Measurements from ENCODE around the gene BAHCC1. TPM values are rescaled to one million over a fixed set of nuclear protein-coding genes. Genes with fewer than 3 reads are reported as not detected.

The BAHCC1 gene
- total RNA-seq, 1 donor from 2014 or later: 8.4 TPM

GRCh38 chr17:81391936-81392908, 3.0 kb upstream of the BAHCC1 start:
- Histone ChIP-seq H3K9ac (ENCODE audit: low read depth in 1 of 3, low read length in 3 of 3) (peak overlapping the region; percentile 85 to 96 (median 92)), H3K27me3 (ENCODE audit: control insufficient read depth in 3 of 3, insufficient read depth in 3 of 3, low read length in 3 of 3) (peaks cover 0 to 7% (median 0%) of the 10 kb centered on the region in 3 donors), H3K36me3 (ENCODE audit: control insufficient read depth in 3 of 3, insufficient read depth in 3 of 3, low read length in 3 of 3) (peaks cover 0 to 3% (median 3%) of the 10 kb centered on the region in 3 donors), H3K4me1 (ENCODE audit: control insufficient read depth in 3 of 3, insufficient read depth in 3 of 3, low read length in 3 of 3) (peaks cover 49 to 74% (median 51%) of the 10 kb centered on the region in 3 donors), H3K27ac (ENCODE audit: low read depth, low read length) (peak overlapping the region; percentile 92), H3K4me3 (ENCODE audit: low read length in 3 of 3) (peak overlapping the region; percentile 65 to 72 (median 71)), H3K9me3 (ENCODE audit: control insufficient read depth in 3 of 3, low read length in 3 of 3) (no peaks in the 10 kb centered on the region)

GRCh38 chr17:81392909-81393654, 2.2 kb upstream of the BAHCC1 start:
- peaks cover 48 to 74% (median 50%) of the 10 kb centered on the region in 3 donors for H3K4me1 ChIP-seq (ENCODE audit: control insufficient read depth in 3 of 3, insufficient read depth in 3 of 3, low read length in 3 of 3)
- H3K9ac ChIP-seq (ENCODE audit: low read depth in 1 of 3, low read length in 3 of 3): peak overlapping the region; percentile 85 to 96 (median 92)
- H3K9me3 ChIP-seq (ENCODE audit: control insufficient read depth in 3 of 3, low read length in 3 of 3): no peaks in the 10 kb centered on the region
- peak overlapping the region; percentile 65 to 72 (median 71) for H3K4me3 ChIP-seq (ENCODE audit: low read length in 3 of 3)
- peaks cover 0 to 3% (median 3%) of the 10 kb centered on the region in 3 donors for H3K36me3 ChIP-seq (ENCODE audit: control insufficient read depth in 3 of 3, insufficient read depth in 3 of 3, low read length in 3 of 3)
- peak overlapping the region; percentile 92 for H3K27ac ChIP-seq (ENCODE audit: low read depth, low read length)
- peaks cover 0 to 7% (median 0%) of the 10 kb centered on the region in 3 donors for H3K27me3 ChIP-seq (ENCODE audit: control insufficient read depth in 3 of 3, insufficient read depth in 3 of 3, low read length in 3 of 3)

- Histone ChIP-seq H3K36me3 (ENCODE audit: control insufficient read depth in 3 of 3, insufficient read depth in 3 of 3, low read length in 3 of 3) (peaks cover 0 to 3% (median 3%) of the 10 kb centered on the region in 3 donors), H3K27me3 (ENCODE audit: control insufficient read depth in 3 of 3, insufficient read depth in 3 of 3, low read length in 3 of 3) (peaks cover 0 to 7% (median 0%) of the 10 kb centered on the region in 3 donors), H3K4me3 (ENCODE audit: low read length in 3 of 3) (peak overlapping the region; percentile 69 to 77 (median 71)), H3K4me1 (ENCODE audit: control insufficient read depth in 3 of 3, insufficient read depth in 3 of 3, low read length in 3 of 3) (peaks cover 45 to 72% (median 46%) of the 10 kb centered on the region in 3 donors), H3K9ac (ENCODE audit: low read depth in 1 of 3, low read length in 3 of 3) (peak overlapping the region; percentile 85 to 96 (median 92)), H3K9me3 (ENCODE audit: control insufficient read depth in 3 of 3, low read length in 3 of 3) (no peaks in the 10 kb centered on the region), H3K27ac (ENCODE audit: low read depth, low read length) (peak overlapping the region; percentile 92)
Observed at GRCh38 chr17:81393684-81394376, 1.4 kb upstream of the BAHCC1 start.

GRCh38 chr17:81394377-81394920, 808 bp upstream of the BAHCC1 start:
- peaks cover 0 to 7% (median 0%) of the 10 kb centered on the region in 3 donors for H3K27me3 ChIP-seq (ENCODE audit: control insufficient read depth in 3 of 3, insufficient read depth in 3 of 3, low read length in 3 of 3)
- H3K36me3 ChIP-seq (ENCODE audit: control insufficient read depth in 3 of 3, insufficient read depth in 3 of 3, low read length in 3 of 3): peaks cover 0 to 3% (median 3%) of the 10 kb centered on the region in 3 donors
- peak overlapping the region; percentile 68 to 77 (median 69) for H3K4me3 ChIP-seq (ENCODE audit: low read length in 3 of 3)
- H3K27ac ChIP-seq (ENCODE audit: low read depth, low read length): peak overlapping the region; percentile 57
- H3K9ac ChIP-seq (ENCODE audit: low read depth in 1 of 3, low read length in 3 of 3): peak overlapping the region; percentile 57 to 78 (median 72)
- peaks cover 39 to 68% (median 41%) of the 10 kb centered on the region in 3 donors for H3K4me1 ChIP-seq (ENCODE audit: control insufficient read depth in 3 of 3, insufficient read depth in 3 of 3, low read length in 3 of 3)
- H3K9me3 ChIP-seq (ENCODE audit: control insufficient read depth in 3 of 3, low read length in 3 of 3): no peaks in the 10 kb centered on the region

GRCh38 chr17:81395600-81396277, 482 bp downstream of the BAHCC1 start:
- peak overlapping the region; percentile 96 for H3K27ac ChIP-seq (ENCODE audit: low read depth, low read length)
- no peaks in the 10 kb centered on the region for H3K9me3 ChIP-seq (ENCODE audit: control insufficient read depth in 3 of 3, low read length in 3 of 3)
- H3K9ac ChIP-seq (ENCODE audit: low read depth in 1 of 3, low read length in 3 of 3): peak overlapping the region; percentile 91 to 96 (median 95)
- H3K36me3 ChIP-seq (ENCODE audit: control insufficient read depth in 3 of 3, insufficient read depth in 3 of 3, low read length in 3 of 3): peaks cover 0 to 3% (median 3%) of the 10 kb centered on the region in 3 donors
- H3K4me3 ChIP-seq (ENCODE audit: low read length in 3 of 3): peak overlapping the region; percentile 79 to 90 (median 87)
- peaks cover 40 to 65% (median 42%) of the 10 kb centered on the region in 3 donors for H3K4me1 ChIP-seq (ENCODE audit: control insufficient read depth in 3 of 3, insufficient read depth in 3 of 3, low read length in 3 of 3)
- H3K27me3 ChIP-seq (ENCODE audit: control insufficient read depth in 3 of 3, insufficient read depth in 3 of 3, low read length in 3 of 3): peaks cover 0 to 7% (median 0%) of the 10 kb centered on the region in 3 donors

- Histone ChIP-seq H3K36me3 (ENCODE audit: control insufficient read depth in 3 of 3, insufficient read depth in 3 of 3, low read length in 3 of 3) (peaks cover 0 to 2% (median 1%) of the 10 kb centered on the region in 3 donors), H3K9me3 (ENCODE audit: control insufficient read depth in 3 of 3, low read length in 3 of 3) (no peaks in the 10 kb centered on the region), H3K27me3 (ENCODE audit: control insufficient read depth in 3 of 3, insufficient read depth in 3 of 3, low read length in 3 of 3) (peaks cover 0 to 7% (median 0%) of the 10 kb centered on the region in 3 donors), H3K27ac (ENCODE audit: low read depth, low read length) (peak overlapping the region; percentile 96), H3K4me1 (ENCODE audit: control insufficient read depth in 3 of 3, insufficient read depth in 3 of 3, low read length in 3 of 3) (peaks cover 42 to 66% (median 46%) of the 10 kb centered on the region in 3 donors), H3K4me3 (ENCODE audit: low read length in 3 of 3) (peak overlapping the region; percentile 79 to 90 (median 87)), H3K9ac (ENCODE audit: low read depth in 1 of 3, low read length in 3 of 3) (peak overlapping the region; percentile 91 to 96 (median 95))
Observed at GRCh38 chr17:81396278-81396721, 1.0 kb downstream of the BAHCC1 start.

GRCh38 chr17:81396722-81397313, 1.6 kb downstream of the BAHCC1 start:
- Histone ChIP-seq H3K4me3 (ENCODE audit: low read length in 3 of 3) (peak overlapping the region; percentile 79 to 90 (median 87)), H3K9me3 (ENCODE audit: control insufficient read depth in 3 of 3, low read length in 3 of 3) (no peaks in the 10 kb centered on the region), H3K27ac (ENCODE audit: low read depth, low read length) (peak overlapping the region; percentile 96), H3K9ac (ENCODE audit: low read depth in 1 of 3, low read length in 3 of 3) (peak overlapping the region; percentile 91 to 96 (median 95)), H3K27me3 (ENCODE audit: control insufficient read depth in 3 of 3, insufficient read depth in 3 of 3, low read length in 3 of 3) (peaks cover 0 to 7% (median 0%) of the 10 kb centered on the region in 3 donors), H3K36me3 (ENCODE audit: control insufficient read depth in 3 of 3, insufficient read depth in 3 of 3, low read length in 3 of 3) (no peaks in the 10 kb centered on the region), H3K4me1 (ENCODE audit: control insufficient read depth in 3 of 3, insufficient read depth in 3 of 3, low read length in 3 of 3) (peaks cover 42 to 66% (median 46%) of the 10 kb centered on the region in 3 donors)

- H3K36me3 ChIP-seq (ENCODE audit: control insufficient read depth in 3 of 3, insufficient read depth in 3 of 3, low read length in 3 of 3): no peaks in the 10 kb centered on the region
- peaks cover 41 to 65% (median 42%) of the 10 kb centered on the region in 3 donors for H3K4me1 ChIP-seq (ENCODE audit: control insufficient read depth in 3 of 3, insufficient read depth in 3 of 3, low read length in 3 of 3)
- H3K9ac ChIP-seq (ENCODE audit: low read depth in 1 of 3, low read length in 3 of 3): peak overlapping the region; percentile 91 to 96 (median 95)
- peak overlapping the region; percentile 79 to 90 (median 87) for H3K4me3 ChIP-seq (ENCODE audit: low read length in 3 of 3)
- peak overlapping the region; percentile 96 for H3K27ac ChIP-seq (ENCODE audit: low read depth, low read length)
- H3K27me3 ChIP-seq (ENCODE audit: control insufficient read depth in 3 of 3, insufficient read depth in 3 of 3, low read length in 3 of 3): peaks cover 0 to 7% (median 0%) of the 10 kb centered on the region in 3 donors
- no peaks in the 10 kb centered on the region for H3K9me3 ChIP-seq (ENCODE audit: control insufficient read depth in 3 of 3, low read length in 3 of 3)
Observed at GRCh38 chr17:81397314-81398175, 2.3 kb downstream of the BAHCC1 start.
